ENCODE measurements around the gene ROCK2.

ROCK2 gene

DNA sequence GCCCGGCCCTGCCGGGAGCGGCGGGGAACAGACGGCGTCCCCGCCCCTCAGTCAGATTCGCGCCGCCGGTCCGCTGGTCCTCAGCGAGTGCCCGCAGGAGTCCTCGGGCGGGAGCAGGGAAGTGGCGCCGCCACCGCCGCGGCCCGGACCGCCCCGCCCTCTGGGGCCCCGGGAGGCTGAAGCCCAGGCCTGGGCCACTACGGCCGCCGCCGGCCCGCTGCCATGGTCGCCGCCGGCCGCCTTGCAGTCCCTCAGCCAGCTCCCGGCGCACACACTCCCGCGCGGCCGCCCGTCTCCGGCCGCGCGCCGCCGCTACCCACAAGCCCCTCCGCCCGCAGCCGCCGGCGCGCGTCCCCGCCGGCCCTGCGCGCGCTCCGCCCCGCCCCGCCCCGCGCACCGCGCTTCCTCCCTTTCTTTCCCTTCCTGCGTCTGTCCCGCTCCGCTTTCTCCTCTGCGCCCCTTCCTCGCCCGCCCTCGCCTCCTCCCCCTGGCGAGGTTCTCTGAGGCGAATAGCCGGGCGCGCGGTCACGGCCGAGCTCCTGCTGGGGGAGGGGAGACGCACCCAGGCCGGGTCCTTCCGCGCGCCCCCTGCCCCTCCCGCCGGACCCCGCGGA, at the start of gene ROCK2:
ROCK2 (minus strand) TSS at position 295 of the 614 bp plus-strand sequence. CDS start 500 bp downstream, outside the sequence.
- H3K27ac ChIP-seq: peak within 1 kb of the TSS; percentile 91
- DNase-seq (ENCODE audit: low read depth, low spot score): no peak

- no peak overlapping the region for H3K27ac ChIP-seq
- no peak for DNase-seq (ENCODE audit: low read depth, low spot score)
Measured at GRCh38 chr2:11393711-11394236, 49.3 kb upstream of the ROCK2 start.

DNA sequence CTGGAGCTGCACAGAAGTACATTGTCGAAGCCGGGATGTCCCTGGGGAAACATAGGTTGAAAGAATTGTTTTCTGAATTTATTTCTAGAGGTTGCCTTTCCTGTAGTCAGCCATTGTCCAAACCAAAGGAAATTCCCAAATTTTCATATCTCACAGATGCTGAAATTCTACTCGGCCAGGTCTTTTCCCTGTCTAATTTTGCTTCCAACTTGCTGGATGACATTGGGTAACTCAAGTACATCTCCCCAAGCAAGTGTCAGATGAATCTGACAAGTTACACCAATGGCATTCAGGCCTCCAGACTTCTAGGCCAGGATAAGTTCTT, 47.5 kb upstream of the ROCK2 start:
- no peak for DNase-seq (ENCODE audit: low read depth, low spot score)
- H3K27ac ChIP-seq: no peak overlapping the region

GRCh38 chr2:11390399-11390658, 45.9 kb upstream of the ROCK2 start:
- no peak overlapping the region for H3K27ac ChIP-seq
- no peak for DNase-seq (ENCODE audit: low read depth, low spot score)

GRCh38 chr2:11389551-11390398, 45.3 kb upstream of the ROCK2 start:
- peak; percentile 69 for DNase-seq (ENCODE audit: low read depth, low spot score)
- no peak overlapping the region for H3K27ac ChIP-seq

DNA sequence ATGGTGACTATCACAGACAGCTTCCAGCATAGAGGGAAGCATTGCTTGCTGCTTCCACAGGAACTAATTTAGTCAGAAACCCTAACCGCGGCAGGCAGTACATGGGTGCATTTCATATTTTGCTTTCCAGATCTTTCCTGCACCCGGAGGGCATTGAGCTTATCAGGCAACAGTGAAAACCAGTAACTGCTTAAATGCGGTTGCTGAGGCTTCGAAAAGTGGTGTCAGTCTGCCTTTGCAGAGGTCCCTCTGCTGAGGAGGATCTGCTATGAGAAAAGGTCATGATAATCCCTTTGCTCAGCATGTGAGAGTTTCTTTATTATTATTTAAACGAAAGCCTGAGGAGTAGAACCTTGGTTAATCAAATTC, 44.6 kb upstream of the ROCK2 start:
- no peak overlapping the region for H3K27ac ChIP-seq
- no peak for DNase-seq (ENCODE audit: low read depth, low spot score)

DNA sequence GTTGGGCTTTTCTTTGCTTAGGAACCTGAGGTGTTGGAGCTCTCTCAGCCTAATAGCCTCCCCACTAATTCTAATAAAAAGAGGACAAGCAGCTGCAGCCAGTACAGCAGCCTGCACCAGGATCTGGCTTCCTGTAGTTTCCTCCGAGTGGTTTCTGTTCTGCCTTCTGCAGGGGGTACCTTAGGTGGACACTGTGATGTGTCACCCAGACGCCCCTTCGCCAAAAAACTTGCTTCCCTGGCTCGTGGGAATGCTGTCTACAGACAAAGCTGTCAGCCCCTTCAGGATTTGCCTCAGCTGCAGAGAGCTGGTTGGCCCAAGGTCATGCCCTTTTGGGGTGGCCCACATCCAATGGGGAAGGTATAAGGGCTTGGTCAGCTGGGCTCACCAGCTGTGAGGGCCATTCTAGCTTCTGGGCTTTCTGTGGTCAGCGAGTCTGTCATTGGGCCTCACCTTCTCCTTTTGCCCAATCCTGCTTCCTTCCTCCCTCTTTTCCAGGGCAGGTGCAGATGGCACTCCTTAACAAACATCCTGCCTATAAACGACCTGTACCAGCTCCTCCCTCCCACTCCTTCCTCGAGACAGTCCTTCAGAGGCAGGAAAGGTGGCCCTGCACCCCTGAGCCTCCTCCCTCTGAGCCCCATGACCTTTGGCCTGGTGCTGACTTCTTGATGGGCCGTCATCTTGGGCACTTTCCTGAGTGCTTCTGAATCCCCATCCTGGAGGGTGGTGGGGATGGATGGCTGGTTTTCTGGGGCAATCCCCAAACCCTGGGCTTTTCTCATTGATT, 44.0 kb upstream of the ROCK2 start:
- no peak for DNase-seq (ENCODE audit: low read depth, low spot score)
- H3K27ac ChIP-seq: no peak overlapping the region

GRCh38 chr2:11387843-11388242, 43.4 kb upstream of the ROCK2 start:
- DNase-seq (ENCODE audit: low read depth, low spot score): no peak
- no peak overlapping the region for H3K27ac ChIP-seq

GRCh38 chr2:11387100-11387390, 42.6 kb upstream of the ROCK2 start:
- no peak overlapping the region for H3K27ac ChIP-seq
- DNase-seq (ENCODE audit: low read depth, low spot score): no peak

GRCh38 chr2:11385847-11386246, 41.4 kb upstream of the ROCK2 start:
- DNase-seq (ENCODE audit: low read depth, low spot score): no peak
- H3K27ac ChIP-seq: no peak overlapping the region

- no peak overlapping the region for H3K27ac ChIP-seq
- no peak for DNase-seq (ENCODE audit: low read depth, low spot score)
Measured at GRCh38 chr2:11385216-11385615, 40.8 kb upstream of the ROCK2 start.

DNA sequence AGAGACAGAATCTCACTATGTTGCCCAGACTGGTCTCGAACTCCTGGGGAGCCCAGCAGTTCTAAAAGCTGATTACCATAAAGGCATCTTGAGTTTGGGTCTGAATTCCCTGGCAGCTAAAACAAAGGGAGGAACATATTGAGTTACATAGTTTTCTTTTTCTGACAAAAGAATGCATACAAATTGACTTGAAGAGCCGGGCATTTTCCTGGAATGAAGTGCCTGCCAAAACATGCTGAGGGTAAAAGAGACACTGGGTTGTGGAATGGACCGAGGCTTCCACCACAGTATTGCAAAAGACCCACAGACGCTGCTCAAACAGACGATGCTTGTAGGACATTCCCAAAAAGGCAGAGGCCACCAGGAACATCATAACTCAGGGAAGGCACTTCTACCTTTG, 35.1 kb upstream of the ROCK2 start:
- DNase-seq (ENCODE audit: low read depth, low spot score): no peak

GRCh38 chr2:11377928-11378545, 33.6 kb upstream of the ROCK2 start:
- no peak for DNase-seq (ENCODE audit: low read depth, low spot score)
- H3K27ac ChIP-seq: no peak overlapping the region

More for the DNA sequence above, 35.1 kb upstream of the ROCK2 start:
- H3K27ac ChIP-seq: no peak overlapping the region

DNA sequence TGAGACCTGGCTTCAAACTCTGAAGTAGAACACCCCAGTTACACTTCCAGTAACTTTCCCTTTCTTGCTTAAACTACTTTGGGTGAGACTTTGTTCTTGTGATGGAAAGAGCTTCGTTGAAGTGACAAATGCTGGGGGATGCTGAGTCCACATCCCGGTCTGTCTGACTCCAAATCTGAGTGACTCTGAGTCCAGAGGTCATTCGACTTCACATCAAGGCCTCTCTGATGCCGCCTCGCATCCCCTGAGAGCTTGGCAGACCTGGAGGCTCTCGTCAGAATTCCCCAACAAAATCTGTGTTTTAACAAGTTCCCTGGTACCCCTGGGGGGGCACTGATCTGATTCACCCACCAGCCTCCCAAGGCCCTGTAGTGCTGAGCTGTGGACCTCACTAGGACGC, 31.6 kb upstream of the ROCK2 start:
- no peak for DNase-seq (ENCODE audit: low read depth, low spot score)
- no peak overlapping the region for H3K27ac ChIP-seq

- H3K27ac ChIP-seq: no peak overlapping the region
- no peak for DNase-seq (ENCODE audit: low read depth, low spot score)
Measured at GRCh38 chr2:11375689-11376027, 31.2 kb upstream of the ROCK2 start.

GRCh38 chr2:11375025-11375688, 30.7 kb upstream of the ROCK2 start:
- H3K27ac ChIP-seq: peak overlapping the region; percentile 68
- DNase-seq (ENCODE audit: low read depth, low spot score): no peak

- H3K27ac ChIP-seq: no peak overlapping the region
- DNase-seq (ENCODE audit: low read depth, low spot score): no peak
Measured at GRCh38 chr2:11373096-11373495, 28.7 kb upstream of the ROCK2 start.

- DNase-seq (ENCODE audit: low read depth, low spot score): no peak
- no peak overlapping the region for H3K27ac ChIP-seq
Measured at GRCh38 chr2:11371092-11371937, 26.9 kb upstream of the ROCK2 start.

- DNase-seq (ENCODE audit: low read depth, low spot score): peak; percentile 24
- H3K27ac ChIP-seq: no peak overlapping the region
Measured at GRCh38 chr2:11370377-11371091, 26.1 kb upstream of the ROCK2 start.

Measured in epithelial cell of prostate (primary cell).